OCI-LY3 (cell line): ENCODE results near the gene YJU2.

Experiments
- EZH2phosphoT487 ChIP-seq: fragments of 200-600 bp; shearing (Covaris generic); IDR thresholded peaks from 2 replicates; pipeline ENCODE4 v1.6.1; 2018; ENCODE audit warnings: antibody characterized with exemption, mixed run types, low read depth
- TF ChIP-seq, protein P1 (sequence below): fragments of 200-600, 300-600 bp; sonication (generic); IDR thresholded peaks from 2 replicates; pipeline ENCODE4 v1.5.1; 2014; ENCODE audit warnings: antibody characterized with exemption, low read length, low read depth

DNA sequence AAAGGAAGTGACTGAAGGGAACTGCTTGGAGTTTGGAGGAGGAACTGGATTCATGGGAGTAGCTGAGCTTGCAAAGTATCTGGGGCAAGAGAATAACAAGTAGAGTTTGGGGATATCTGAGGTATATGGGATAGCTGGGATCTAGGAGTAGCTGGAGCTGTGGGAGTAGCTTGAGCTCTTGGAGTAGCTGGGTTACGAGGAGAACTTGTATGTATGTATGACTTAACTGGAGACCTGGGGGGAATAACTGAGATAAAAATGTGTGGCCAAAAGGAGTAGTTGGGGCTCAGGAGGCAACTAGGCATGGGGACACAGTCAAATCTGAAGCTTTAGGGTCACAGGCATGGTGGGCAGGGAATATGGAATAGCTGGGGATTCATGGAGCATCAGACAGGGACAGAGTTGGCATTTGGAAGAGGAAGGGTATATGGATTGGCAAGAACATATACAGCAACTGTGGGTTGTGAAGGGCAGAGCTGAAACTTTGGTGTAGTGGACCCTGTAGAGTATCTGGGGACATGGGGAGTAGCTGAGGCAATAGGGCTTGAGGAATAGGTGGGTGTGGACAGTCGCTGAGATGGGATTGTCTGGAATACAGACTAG, 45.8 kb upstream of the YJU2 start:
- TF ChIP-seq, protein P1, sequence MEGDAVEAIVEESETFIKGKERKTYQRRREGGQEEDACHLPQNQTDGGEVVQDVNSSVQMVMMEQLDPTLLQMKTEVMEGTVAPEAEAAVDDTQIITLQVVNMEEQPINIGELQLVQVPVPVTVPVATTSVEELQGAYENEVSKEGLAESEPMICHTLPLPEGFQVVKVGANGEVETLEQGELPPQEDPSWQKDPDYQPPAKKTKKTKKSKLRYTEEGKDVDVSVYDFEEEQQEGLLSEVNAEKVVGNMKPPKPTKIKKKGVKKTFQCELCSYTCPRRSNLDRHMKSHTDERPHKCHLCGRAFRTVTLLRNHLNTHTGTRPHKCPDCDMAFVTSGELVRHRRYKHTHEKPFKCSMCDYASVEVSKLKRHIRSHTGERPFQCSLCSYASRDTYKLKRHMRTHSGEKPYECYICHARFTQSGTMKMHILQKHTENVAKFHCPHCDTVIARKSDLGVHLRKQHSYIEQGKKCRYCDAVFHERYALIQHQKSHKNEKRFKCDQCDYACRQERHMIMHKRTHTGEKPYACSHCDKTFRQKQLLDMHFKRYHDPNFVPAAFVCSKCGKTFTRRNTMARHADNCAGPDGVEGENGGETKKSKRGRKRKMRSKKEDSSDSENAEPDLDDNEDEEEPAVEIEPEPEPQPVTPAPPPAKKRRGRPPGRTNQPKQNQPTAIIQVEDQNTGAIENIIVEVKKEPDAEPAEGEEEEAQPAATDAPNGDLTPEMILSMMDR: no peak
- TF ChIP-seq EZH2phosphoT487: no peak
